ENCODE results near the gene CYP2F1. TPM values are rescaled to one million over a fixed set of nuclear protein-coding genes. Genes with fewer than 3 reads are reported as not detected.
"Not testable (repeated sequence)": the region's sequence is repeated elsewhere in the genome, so short reads cannot be mapped to it uniquely, and the experiment has no call there.

Gene CYP2F1
- total RNA-seq, 1 donor from 2014 or later: 3.1 TPM

DNA sequence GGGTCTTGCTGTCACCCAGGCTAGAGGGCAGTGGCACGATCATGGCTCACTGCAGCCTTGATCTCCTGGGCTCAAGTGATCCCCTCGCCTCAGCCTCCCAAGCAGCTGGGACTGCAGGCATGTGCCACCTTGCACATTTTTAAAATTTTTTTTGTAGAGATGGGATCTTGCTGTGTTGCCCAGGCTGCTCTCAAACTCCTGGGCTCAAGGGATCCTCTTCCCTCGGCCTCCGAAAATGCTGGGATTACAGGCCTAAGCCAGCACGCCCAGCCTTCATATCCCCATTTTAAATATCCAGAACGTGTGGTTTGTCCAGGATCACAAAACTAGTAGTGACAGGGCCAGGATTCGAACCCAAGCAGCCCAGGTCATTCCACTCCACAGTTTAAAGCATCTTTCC, 13.1 kb downstream of the CYP2F1 start:
- DNase-seq: not testable (repeated sequence)

DNA sequence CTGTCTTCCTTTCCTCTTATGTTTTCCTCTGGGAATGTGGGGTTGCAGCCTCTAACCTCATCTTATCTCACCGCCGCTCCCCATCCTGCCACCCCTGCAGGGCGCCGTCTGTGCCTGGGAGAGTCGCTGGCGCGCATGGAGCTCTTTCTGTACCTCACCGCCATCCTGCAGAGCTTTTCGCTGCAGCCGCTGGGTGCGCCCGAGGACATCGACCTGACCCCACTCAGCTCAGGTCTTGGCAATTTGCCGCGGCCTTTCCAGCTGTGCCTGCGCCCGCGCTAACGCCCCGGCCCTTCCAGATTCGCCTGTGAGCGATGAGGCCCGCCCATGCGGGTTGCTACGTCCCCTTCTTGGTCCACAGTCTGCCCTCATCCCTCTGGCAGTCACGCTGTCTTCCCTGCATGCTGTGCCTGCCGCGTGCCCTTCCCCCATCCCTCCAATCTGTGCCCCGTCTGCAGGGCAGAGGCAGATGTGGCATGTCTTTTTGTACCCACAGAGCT, 13.6 kb downstream of the CYP2F1 start:
- DNase-seq: peak; percentile 81

DNA sequence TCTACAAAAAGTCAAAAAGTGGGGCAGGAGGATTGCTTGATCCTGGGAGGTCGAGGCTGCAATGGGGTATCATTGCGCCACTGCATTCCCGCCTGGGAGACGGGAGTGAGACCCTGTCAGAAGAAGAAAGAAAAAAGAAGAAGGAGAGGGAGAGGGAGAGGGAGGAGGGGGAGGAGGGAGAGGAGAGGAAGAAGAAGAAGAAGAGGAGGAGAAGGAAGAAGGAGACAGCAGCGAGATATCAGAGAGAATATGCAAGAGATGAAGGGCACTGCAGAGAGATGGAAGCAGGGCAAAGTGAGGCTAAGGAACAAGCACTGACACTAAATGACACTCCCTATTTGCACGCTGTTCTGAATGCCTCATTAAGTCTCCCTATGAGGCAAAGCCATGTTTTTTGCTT, 14.5 kb downstream of the CYP2F1 start:
- DNase-seq: no peak

DNA sequence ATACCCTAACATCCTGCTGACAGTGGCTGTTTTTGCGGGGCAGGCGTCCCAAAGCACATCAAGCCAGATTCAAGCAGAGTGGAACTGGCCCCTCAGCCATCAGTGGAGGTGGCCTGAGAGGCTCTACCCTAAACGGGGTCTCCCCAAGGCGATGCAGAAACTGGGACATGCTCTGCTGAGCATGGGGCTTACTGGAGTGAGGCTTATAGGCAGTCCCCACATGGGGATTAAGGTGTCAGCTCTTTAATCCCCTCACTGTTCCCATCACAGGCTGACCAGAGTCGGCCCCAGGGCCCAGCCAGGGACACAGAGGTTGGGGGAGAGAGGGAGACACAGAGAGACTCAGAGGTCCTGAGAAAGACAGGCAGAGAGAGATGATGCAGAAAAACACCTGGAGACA, 17.0 kb downstream of the CYP2F1 start:
- no peak for DNase-seq

DNA sequence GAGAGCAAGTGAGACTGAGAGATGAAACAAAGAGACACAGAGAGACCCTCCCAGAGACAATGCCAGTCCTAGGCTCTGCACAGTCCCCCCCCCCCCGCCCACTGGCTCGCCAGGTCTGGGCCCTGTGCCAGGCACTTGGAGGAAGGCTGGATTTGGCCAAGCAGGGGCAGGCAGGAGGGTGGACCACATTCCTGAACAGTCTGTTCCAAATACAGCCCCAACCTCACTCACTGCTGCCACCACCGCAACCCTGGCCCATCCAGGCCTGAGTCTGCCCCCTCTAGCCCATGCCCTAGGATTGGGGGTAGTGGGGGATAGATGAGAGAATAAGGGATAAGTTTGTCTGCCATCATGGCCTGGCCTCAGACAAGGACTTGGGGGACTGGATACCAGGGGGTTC, 19.0 kb downstream of the CYP2F1 start:
- peak; percentile 14 for DNase-seq

DNA sequence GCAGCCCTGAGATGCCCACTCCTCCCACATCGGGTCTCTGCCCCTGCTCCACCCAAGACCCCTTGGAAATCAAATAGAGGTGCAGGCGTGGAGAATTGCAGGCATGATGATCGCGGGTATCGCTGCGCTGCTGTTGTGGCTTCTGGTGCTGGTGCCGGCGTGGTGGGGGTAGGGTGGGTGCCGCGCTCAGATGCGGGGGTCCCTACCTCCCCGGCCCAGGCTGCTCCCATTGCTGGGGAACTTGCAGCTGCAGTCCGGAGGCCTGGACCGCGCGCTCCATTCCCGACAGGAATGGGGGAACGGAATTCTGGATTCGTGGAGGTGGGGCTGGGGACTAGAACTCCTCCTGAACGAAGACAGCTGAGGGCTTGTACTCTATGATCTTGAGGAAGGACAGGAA, 20.4 kb downstream of the CYP2F1 start:
- DNase-seq: no peak

DNA sequence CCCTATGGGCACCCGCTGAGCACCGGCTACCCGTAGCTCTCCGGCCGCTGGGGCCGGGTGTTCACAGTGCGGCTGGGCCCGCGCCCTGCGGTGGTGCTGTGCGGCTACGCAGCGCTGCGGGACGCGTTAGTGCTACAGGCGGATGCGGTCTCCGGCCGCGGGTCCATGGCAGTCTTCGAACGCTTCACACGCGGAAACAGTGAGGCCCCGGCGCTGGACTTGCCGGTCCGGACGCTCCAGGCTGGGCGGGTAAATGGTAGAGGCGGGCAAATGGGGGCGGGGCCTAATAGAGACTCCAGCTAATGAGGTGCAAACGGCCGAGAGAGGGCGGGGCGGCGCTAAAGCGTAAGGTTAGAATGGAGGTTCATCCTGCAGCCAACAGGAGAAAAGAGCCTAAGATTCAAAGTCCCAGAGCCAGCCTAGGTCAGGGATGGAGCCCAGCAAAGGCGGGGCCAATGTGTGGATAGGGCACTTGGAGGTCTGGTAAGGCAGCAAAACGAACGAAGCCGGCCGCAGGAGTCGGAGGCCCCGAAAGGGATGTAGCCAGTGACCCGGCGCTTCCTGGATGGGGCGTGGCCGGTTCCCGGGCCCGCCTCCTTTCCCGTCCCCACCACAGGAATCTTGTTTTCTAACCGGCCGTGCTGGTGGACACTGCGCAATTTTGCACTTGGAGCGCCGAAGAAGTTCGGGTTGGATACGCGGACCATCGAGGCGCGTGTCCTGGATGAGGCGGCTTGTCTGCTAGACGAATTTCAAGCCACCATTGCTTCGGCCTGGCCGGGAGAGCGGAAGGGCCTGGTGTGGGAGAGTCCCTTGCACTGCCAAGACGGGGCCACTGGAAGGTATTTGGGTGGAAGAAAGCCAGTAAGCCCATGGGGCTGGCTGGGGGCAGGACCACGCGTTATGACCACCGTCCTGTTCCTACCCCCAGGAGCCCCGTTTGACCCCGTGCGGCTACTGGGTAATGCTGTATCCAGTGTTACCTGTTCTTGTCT, 21.5 kb downstream of the CYP2F1 start:
- DNase-seq: peak; percentile 80

DNA sequence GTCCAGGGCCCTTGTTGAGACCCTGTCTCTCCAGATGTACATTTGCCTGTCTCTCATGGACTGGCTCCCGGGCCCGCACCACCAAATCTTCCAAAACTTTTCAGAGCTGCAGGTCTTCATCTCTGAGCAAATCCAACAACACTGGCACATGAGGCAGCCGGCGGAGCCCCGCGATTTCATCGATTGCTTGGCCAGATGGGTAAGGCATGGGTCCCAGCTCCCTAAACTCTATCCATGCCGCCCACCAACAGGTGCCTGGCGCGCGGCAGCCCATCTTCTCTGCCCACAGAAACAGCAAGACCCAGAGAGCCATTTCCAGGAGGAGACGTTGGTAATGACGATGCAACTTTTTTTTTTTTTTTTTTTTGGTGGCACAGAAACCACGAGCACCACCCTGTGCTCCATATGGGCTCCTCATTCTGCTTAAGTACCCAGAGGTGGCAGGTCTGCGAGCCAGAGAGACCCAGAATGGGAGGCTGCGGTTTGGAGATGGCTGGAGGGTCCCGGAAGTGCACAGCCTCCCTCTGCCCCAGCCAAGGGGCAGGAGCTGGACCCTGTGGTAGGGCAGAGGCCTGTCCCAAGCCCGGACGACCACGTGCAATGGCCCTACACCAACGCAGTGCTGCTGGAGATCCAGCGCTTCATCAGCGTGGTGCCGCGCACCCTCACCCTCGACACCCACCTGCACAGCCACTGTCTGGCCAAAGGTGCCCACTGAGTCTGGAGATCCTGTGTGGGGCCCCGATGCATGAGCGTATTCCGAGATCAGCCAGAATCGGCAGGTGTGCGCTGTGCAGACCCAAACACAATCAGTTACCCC, 22.6 kb downstream of the CYP2F1 start:
- no peak for DNase-seq

DNA sequence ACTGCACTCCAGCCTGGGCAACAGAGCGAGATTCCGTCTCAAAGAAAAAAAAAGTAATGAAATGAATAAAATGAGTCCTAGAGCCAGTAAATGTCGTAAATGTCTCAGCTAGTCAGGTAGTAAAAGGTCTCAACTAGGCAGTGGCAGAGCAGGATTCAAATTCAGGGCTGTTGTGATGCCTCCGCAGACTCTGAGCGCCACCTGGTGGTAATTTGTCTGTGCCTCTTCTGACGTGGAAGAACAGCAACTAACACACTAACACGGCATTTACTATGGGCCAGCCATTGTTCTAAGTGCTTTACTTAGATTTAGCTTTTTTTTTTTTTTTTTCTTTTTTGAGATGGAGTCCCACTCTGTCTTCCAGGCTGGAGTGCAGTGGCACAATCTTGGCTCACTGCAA, 30.2 kb downstream of the CYP2F1 start:
- peak; percentile 73 for DNase-seq

DNA sequence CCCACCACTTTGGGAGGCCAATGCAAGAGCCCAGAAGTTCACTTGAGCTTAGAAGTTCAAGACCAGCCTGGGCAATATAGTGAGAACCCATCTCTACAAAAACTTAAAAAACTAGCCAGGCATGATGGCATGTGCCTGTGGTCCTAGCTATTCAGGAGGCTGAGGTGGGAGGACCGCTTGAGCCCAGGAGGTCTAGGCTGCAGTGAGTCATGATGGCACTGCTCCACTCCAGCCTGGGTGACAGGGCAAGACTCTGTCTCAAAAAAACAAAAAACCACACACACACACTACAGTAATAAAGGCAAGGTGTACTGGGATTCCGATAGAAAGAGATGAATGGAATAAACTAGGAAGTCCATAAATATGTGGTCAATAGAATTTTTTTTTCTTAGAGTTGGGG, 35.6 kb downstream of the CYP2F1 start:
- no peak for DNase-seq

DNA sequence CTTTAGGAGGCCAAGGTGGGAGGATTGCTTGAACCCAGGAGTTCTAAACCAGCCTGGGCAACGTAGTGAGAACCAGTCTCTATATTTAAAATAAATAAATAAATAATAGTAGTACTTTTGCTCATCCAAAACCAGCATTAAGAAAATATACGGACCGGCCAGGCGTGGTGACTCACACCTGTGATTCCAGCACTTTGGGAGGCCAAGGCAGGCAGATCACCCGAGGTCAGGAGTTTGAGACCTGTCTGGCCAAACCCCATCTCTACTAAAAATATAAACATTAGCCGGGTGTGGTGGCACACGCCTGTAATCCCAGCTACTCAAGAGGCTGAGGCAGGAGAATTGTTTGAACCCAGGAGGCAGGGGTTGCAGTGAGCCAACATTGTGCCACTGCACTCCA, 36.8 kb downstream of the CYP2F1 start:
- DNase-seq: not testable (repeated sequence)

DNA sequence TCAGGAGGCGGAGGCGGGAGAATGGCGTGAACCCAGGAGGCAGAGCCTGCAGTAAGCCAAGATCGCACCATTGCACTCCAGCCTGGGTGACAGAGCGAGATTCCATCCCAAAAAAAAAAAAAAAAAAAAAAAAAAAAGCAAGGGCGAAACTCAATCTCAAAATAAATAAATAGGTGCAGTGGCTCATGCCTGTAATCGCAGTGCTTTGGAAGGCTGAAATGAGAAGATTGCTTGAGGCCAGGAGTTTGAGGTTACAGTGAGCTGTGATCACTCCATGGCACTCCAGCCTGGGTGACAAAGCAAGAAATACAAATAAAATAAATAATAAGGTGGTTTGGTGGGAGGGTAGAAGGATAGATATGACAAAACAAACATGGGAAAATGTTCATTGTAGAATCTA, 39.8 kb downstream of the CYP2F1 start:
- no peak for DNase-seq

DNA sequence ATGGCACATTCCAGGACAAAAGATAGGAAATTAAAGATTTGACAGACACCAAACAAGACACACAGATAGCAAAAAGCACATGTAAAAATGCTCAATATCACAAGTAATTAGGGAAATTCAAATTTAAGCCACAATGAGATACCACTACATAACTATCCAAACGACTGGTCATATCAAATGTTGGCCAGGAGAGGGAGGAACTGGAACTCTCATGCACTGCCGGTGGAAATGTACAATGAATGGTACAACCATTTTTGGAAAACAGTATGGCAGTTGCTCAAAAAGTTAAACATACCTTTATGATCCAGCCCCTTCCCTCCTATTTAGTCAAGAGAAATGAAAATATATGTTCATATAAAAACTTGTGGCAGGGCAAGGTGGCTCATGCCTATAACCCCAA, 42.0 kb downstream of the CYP2F1 start:
- DNase-seq: no peak

DNA sequence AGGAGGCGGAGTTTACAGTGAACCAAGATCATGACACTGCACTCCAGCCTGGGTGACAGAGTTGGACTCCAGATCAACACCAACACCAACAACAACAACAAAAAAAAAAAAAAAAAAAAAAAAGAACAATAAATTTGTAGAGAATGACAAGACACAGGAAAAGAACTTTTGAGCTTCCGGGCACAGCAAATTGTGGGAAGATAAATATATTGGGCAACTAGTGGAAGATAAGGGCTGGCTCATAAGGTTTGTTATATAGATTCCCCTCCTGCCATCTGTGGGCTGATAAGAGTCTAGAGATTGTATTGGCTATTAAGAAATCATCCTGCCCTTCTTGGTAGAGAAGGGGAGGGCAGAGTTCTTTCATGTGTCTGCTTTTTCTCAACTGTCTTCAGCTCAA, 45.6 kb downstream of the CYP2F1 start:
- DNase-seq: no peak

DNA sequence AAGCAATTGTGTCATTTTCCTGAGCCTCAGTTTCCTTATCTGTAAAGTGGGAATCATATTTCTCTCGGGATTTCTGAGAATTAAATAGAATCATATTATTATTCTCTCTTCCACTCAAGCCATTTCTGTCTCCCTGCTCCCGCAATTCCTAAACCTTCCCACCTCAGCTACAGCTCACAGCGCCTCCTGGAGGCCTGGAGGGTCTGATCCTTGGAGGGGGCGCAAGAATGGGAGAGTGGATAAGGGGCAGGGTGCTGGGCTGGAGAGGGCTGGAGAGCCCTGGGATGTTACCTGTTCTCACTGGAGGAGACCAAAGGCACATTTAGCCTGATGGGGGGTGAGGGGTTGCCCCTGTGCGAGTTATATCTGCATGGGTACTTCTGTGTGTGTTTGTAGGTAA, 47.7 kb downstream of the CYP2F1 start:
- DNase-seq: no peak

DNA sequence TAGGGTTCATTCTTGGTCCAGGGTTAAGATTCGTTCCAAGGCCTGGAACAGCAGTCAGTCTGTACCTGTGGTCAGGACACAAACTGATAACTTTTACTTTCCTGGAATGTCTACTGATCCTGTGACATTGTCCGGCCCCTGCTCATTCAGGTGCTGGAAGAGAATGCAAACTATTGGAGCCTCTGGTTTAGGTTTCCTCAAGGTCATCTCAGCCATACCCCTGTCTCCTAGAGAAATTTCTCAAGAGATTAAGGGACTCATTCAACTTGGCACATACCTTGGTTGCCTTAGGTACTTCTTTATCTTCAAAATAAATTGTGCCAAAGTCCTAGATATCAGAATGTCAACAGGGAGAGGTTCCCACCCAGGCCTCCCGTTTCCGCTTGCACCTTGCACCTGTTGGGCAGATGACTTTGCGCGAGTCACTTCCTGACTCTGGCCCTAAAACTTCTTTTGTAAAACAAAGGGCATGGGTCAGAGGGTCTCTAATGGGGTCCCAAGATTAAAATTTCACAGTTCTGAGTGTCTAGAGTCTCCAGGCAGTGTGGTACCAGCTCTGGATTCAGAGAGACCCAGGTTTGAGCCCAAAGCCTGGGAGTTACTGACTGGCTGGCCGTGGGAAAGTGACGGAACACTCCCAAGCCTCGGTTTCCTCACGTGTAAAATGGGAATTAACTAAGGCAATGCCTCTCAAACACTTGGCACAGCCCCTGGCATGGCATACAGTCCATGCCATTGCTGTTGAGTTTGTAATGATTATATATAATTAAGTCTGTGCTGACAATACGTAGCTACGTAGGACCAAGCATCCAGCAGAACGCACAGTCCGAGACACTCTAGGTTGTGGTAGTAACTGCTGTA, 52.9 kb downstream of the CYP2F1 start:
- no peak for DNase-seq

DNA sequence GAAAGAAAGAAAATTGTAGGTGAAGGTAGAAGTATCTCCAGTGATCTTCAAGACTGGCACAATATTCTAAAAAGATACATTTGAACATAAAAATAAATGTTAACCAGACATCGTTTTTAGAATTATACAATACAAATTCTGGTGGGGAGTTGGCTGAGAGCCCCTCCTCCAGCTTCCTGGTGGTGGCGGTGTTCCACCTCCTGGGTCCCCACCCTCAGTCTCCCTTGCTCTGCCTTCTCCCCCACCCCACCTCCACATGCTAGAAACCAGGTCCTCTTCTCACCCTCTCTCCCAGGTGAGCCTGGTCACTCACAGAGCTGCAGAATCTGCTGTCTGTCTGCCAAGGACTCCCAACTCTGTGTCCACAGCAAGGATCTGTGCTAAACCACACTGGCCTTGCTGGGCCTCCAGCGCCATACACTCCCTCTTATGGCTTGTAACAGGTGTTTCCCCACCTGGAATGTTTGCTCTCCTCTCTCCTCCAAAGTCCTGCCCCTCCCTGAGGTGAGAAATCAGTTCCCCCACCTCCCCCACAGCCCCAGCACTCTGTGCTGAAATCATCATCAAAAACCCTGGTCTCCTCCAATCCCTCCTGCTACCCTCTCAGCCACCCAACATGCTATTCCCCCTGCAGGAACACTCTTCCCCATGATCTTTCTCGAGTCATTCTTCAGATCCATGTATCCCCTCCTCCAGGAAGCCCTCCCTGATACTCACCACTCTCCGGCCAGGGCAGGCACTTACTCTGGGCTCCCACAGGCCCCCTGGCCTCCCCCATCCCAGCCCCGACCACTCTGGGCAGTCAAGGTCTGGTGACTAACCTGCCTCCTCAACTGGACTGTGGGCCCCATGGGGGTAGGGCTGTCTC, 58.3 kb downstream of the CYP2F1 start:
- DNase-seq: no peak

DNA sequence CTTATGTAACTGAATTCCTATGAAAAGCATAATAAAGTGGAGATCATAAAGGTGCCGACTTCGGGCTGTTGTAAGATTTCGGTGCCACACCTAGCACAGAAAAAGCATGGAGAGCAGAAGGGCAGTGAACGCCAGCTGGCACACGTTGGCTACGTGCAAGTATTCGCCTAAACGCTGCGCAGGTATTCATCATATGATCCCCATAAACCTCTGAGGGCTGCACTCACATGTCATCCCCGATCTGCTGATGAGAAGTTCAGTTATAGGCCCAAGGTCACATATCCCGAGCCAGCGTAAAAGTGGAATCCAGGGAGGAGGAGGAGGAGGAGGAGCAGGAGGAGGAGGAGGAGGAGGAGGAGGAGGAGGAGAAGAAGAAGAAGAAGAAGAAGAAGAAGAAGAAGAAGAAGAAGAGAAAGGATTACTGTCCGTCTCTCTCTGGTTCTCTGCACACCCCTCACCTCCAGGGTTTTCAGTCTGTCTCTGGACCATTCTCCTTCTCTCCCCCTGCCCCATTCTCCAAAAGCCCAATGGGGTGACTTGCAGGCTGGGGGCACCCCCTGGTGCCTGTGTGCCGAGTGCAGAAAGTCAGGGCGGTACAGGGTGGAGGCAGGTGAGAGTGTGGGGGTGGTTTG, 60.2 kb downstream of the CYP2F1 start:
- no peak for DNase-seq

DNA sequence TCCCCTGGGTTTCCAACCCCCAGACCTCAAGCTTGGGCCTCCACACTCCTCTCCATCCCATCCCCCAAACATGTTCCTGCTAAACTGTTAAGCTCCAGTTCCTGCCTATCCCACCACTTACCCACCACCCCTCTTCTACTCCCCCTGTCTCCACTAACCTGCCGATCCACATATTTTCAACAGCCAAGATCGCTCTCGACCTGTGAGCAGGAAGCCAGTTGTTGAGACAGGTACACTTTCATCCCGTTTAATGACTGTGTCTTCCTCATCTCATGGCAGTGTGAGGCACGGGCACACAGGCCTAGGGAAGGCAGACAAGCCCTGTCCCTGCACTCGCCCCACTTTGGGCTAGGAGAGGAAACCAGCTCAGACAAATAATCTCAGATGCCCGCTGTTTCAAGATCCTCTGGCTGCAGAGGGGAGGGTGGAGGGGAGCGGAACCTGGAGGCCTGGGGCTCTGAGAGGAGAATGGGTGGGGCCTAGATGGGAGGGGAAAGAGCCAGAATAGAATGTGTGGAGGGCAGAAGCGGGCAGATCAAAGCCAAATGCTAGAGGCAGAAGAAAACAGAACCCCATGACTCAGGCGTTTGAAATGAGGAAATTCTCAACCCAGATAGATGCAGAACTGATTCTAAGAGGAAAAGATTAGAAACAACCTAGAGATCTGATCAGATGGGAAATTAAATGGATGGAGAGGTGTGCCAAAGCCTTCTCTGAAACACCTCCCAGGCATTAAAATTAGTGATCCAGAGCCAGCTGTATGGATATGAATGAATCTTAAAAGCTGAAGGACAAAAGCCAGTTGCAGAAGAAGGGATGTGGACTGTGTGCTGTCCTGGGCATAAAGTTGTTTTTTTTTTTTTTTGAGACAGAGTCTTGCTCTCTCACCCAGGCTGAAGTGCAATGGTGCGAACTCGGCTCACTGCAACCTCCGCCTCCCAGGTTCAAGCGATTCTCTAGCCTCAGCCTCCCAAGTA, 61.9 kb downstream of the CYP2F1 start:
- DNase-seq: peak; percentile 58
